ENCODE measurements around the gene PTPRA.

PTPRA gene

DNA sequence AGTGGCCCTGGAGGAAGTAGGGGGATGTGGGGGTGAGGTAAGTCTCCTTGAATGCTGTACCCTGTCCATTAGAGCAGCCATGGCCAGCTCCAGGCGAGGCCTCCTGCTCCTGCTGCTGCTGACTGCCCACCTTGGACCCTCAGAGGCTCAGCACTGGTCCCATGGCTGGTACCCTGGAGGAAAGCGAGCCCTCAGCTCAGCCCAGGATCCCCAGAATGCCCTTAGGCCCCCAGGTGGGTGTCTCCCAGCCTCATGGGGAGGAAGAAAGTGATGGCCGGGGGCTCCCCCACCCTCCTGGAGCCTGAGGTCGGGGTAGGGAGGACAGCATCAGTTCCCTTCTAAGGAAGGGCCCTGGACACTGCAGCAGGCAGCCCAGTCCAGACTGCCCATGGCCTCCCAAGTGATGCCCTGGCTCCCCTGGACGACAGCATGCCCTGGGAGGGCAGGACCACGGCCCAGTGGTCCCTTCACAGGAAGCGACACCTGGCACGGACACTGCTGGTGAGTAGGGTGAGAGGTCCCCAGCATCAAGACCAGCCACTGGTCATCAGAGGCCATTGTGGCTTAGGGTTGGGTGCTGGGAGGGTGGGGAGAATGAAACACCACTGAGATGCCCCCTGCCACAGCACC is 171.2 kb downstream of the PTPRA start:
- no peak overlapping the region for H3K4me3 ChIP-seq (ENCODE audit: low read depth, low read length)
- TF ChIP-seq, protein P1, sequence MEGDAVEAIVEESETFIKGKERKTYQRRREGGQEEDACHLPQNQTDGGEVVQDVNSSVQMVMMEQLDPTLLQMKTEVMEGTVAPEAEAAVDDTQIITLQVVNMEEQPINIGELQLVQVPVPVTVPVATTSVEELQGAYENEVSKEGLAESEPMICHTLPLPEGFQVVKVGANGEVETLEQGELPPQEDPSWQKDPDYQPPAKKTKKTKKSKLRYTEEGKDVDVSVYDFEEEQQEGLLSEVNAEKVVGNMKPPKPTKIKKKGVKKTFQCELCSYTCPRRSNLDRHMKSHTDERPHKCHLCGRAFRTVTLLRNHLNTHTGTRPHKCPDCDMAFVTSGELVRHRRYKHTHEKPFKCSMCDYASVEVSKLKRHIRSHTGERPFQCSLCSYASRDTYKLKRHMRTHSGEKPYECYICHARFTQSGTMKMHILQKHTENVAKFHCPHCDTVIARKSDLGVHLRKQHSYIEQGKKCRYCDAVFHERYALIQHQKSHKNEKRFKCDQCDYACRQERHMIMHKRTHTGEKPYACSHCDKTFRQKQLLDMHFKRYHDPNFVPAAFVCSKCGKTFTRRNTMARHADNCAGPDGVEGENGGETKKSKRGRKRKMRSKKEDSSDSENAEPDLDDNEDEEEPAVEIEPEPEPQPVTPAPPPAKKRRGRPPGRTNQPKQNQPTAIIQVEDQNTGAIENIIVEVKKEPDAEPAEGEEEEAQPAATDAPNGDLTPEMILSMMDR (conservative IDR thresholded peaks at IDR 0.05; ENCODE audit: low read depth, low read length), result no peak
- DNase-seq (ENCODE audit: low read depth), result no peak

DNA sequence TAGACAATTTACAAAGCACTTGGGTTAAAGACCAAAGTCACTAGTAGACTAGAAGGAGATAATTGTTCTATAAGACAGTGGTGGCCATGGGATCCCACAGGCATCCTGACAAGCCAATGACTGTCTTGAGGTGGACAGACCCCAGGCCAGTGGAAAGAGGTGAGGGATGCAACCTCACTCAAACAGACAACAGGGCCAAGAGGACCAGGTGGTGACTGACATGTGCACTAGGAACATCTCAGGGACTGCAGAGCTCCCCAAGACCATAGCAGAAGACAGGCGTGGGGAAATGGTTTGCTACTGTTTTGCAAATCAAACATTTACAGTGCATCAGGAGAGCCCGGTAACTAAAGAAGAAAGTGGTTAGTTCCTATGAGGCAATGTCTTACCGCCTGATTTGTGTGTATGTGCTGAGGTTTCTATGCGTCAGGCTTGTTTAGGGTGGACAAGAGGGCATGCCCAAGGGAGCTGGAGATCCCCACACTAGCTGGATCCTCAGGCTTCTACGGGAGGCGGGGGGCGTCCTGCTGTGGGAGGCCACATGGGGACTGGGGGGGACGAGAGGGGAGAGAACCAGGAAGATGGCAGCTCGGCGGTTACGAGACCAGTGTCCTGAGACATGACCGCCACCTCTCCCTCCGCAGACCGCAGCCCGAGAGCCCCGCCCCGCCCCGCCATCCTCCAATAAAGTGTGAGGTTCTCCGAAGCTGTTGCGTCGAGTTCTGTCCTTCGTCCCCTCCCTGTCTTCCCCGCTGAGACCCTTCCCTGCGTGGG is 171.9 kb downstream of the PTPRA start:
- H3K4me3 ChIP-seq (ENCODE audit: low read depth, low read length), result peak overlapping the region; percentile 85
- TF ChIP-seq, protein P1 (conservative IDR thresholded peaks at IDR 0.05; ENCODE audit: low read depth, low read length), result no peak
- DNase-seq (ENCODE audit: low read depth), result peak; percentile 95

DNA sequence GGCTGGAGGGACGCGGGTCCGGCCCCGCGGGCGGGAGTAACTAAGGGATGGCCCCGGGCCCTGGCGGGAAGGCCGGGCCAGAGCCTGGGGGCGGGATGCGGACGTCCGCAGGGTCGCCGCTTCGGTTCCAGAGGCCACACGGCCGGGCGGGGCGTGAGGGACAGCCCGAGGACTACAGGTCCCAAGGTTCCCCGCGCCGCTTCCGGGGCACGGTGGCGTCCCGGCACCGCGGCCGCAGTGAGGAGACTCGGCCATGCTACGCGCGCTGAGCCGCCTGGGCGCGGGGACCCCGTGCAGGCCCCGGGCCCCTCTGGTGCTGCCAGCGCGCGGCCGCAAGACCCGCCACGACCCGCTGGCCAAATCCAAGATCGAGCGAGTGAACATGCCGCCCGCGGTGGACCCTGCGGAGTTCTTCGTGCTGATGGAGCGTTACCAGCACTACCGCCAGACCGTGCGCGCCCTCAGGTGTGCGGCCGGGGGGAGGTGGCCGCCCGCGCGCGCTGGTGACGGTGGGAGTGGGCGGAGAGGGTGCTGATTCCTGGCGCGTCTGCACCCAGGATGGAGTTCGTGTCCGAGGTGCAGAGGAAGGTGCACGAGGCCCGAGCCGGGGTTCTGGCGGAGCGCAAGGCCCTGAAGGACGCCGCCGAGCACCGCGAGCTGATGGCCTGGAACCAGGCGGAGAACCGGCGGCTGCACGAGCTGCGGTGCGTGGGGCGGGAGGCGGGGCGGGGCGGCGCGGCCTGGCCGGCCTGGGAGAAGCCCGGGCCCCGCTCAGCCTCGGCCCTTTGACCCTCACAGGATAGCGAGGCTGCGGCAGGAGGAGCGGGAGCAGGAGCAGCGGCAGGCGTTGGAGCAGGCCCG is 172.8 kb downstream of the PTPRA start, which contains the start of gene MRPS26:
Gene MRPS26, plus strand, starts transcription at position 237 of the 861 bp plus-strand sequence. Its CDS starts 17 bp downstream, at position 254.
- TF ChIP-seq, protein P1 (conservative IDR thresholded peaks at IDR 0.05; ENCODE audit: low read depth, low read length), result no peak
- H3K4me3 ChIP-seq (ENCODE audit: low read depth, low read length), result peak within 1 kb of the TSS; percentile 85
- DNase-seq (ENCODE audit: low read depth), result peak; percentile 83

DNA sequence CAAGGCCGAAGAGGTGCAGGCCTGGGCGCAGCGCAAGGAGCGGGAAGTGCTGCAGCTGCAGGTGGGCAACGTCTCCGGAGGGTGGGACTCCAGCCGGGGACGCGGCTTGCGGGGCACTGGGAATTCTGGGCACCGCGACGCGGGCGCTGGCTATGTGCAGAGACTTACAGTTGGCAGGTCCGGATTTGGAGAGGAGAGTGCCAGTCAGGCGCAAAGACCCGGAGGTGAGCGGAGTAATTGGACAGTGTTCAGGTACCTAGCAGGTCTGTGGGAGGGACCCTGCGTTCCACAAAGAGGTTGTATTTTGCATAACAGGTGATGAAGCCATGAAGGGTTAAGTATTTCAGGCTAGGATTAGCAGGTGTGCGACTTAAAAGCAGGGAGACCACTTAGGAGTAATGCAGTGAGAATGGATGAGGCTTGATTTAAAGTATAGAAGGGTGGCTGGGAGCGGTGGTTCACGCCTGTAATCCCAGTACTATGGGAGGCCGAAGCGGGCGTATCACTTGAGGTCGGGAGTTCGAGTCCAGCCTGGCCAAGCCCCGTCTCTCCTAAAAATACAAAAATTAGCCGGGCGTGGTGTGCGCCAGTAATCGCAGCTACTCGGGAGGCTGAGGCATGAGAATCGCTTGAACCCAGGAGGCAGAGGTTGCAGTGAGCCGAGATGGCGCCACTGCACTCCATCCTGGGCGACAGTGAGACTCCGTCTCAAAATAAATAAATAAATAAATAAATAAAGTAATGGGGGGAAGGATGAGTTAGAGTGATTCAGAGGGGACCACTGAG is 173.6 kb downstream of the PTPRA start:
- H3K4me3 ChIP-seq (ENCODE audit: low read depth, low read length), result peak overlapping the region; percentile 85
- peak; percentile 21 for DNase-seq (ENCODE audit: low read depth)
- TF ChIP-seq, protein P1 (conservative IDR thresholded peaks at IDR 0.05; ENCODE audit: low read depth, low read length), result no peak

DNA sequence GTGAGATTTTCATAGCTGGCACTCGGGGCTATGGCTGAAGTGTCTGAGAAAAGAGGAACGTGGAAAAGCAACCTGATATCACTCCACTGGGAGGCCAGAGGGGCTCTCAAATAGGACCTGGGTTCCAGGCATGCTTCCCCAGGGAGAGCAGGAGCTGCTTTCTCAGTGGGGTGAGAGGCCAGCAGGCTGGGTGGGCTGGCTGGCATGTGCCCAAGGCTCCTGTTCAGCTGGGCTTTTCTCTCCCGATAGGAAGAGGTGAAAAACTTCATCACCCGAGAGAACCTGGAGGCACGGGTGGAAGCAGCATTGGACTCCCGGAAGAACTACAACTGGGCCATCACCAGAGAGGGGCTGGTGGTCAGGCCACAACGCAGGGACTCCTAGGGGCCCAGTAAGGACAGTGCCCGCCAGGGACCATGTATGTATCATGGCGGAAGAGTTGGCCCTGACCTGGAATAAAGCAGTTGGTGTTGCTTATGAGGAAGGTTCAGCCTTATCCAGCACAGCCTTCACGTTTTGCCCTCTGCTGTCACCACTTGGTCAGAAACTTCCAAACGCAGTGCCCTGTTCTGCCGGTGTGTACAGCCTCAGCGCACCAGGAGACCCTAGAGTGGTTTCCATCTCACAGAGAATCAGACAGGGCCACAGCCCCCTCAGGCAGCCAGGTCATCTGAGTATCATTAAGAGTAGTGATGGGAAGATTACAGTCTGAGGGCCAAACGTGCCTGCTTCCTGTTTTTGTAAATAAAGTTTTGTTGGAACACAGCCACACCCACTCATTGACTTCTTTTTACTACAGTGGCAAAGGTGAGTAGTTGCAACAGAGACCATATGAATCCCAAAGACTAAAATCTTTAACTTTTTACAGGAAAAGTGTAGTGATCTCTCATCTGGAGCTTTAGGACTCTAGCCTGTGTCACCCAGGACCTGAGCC is 174.5 kb downstream of the PTPRA start:
- TF ChIP-seq, protein P1 (conservative IDR thresholded peaks at IDR 0.05; ENCODE audit: low read depth, low read length), result no peak
- no peak for DNase-seq (ENCODE audit: low read depth)
- H3K4me3 ChIP-seq (ENCODE audit: low read depth, low read length), result no peak overlapping the region

Data from choroid plexus epithelial cell (primary cell).